Heart right ventricle (tissue), 16 donors: ENCODE data around the gene RELL2. TPM values are rescaled to one million over a fixed set of nuclear protein-coding genes. Genes with fewer than 3 reads are reported as not detected.

Experiments used
- ATAC-seq, 8 donors: fragments of 200-7000 bp; cut with Tn5 transposase; one replicate each; pipeline ENCODE4 v1.9.1; 2020; ENCODE audit warnings: mild to moderate bottlenecking in 8 of 8, moderate library complexity in 8 of 8, moderate number of reproducible peaks in 1 of 8
- DNase-seq, 2 donors: peaks; one replicate each; pipeline ENCODE4 v3.0.0-alpha.2; 2020
- H3K27ac ChIP-seq, 10 donors: fragments of 200-600 bp; sonication (generic) in 2 of 10; one replicate each; pipeline versions ENCODE4 v1.5.0 to v1.8.0; 2020 to 2022; ENCODE audit warnings: mild to moderate bottlenecking in 3 of 10
- H3K27me3 ChIP-seq, 7 donors: fragments of 200-600 bp; one replicate each; pipeline ENCODE4 v1.8.0; 2021 to 2022; ENCODE audit warnings: mild to moderate bottlenecking in 2 of 7
- H3K36me3 ChIP-seq, 9 donors: fragments of 200-600 bp; sonication (generic) in 1 of 9; one replicate each; pipeline versions ENCODE4 v1.5.0 to v1.8.0; 2020 to 2022; ENCODE audit warnings: mild to moderate bottlenecking in 2 of 9
- H3K4me1 ChIP-seq, 9 donors: fragments of 200-600 bp; sonication (generic) in 1 of 9; one replicate each; pipeline versions ENCODE4 v1.5.0 to v1.8.0; 2020 to 2022; ENCODE audit warnings: mild to moderate bottlenecking in 4 of 9
- H3K4me3 ChIP-seq, 10 donors: fragments of 200-600 bp; sonication (generic) in 2 of 10; one replicate each; pipeline versions ENCODE4 v1.5.0 to v1.8.0; 2020 to 2022; ENCODE audit warnings: mild to moderate bottlenecking in 7 of 10, moderate library complexity in 2 of 10
- H3K9me3 ChIP-seq, 11 donors: fragments of 200-600 bp in 10 of 11; sonication (generic) in 2 of 11; one replicate each; pipeline versions ENCODE4 v1.5.0 to v1.8.0; 2013 to 2022; ENCODE audit warnings: mild to moderate bottlenecking in 2 of 11, control low read depth in 1 of 11, moderate library complexity in 1 of 11
- CTCF ChIP-seq, 9 donors: fragments of 200-600 bp; sonication (generic) in 2 of 9; IDR thresholded peaks; one replicate each; pipeline versions ENCODE4 v1.5.0 to v1.8.0; 2021 to 2022; ENCODE audit warnings: antibody characterized with exemption in 9 of 9, mild to moderate bottlenecking in 5 of 9, moderate library complexity in 1 of 9
- WGBS, 2 donors: extraction: QIAGEN DNeasy Blood & Tissue Kit; methylation state at CpG; one replicate each; pipeline ENCODE4 v1.1.7; 2013; ENCODE audit warnings: inconsistent platforms in 1 of 2; 5-methylcytosine and 5-hydroxymethylcytosine counted together
- intact Hi-C, 10 donors: fragments of 100-400 bp; cut with DNase I; formaldehyde crosslinking; loops; one replicate each; pipeline versions ENCODE4 v1.11.1 to v1.14.2; 2022
- polyA plus RNA-seq, 2 donors: library from polyadenylated mRNA; stranded (reverse); fragments of 200-250 nt; gene quantifications; one replicate each; pipeline ENCODE4 v1.2.3, GENCODE V29; 2013
- total RNA-seq, 10 donors: library from RNA; stranded (reverse); fragmentation: NEBNext Ultra II Directional in 3 of 10; extraction: Animal tissue kit (Norgen Biotek cat#: 25700) in 3 of 10; gene quantifications; one replicate each; pipeline versions ENCODE4 v1.2.1 to v1.2.4, GENCODE V29; 2021 to 2023
- donor health status: Arrhythmogenic right ventricular cardiomyopathy.
- donor health status: ischemic (EF 13 %, LVEDD 7.1; RV severe dilation, severe dysfunction).
- donor health status: healthy with polysubstance abuse.
- donor health status: DM: no; HTN: yes; CAD: no.
- donor health status: DM: no; HTN: no; CAD: no.
- donor health status: ischemic (EF 25% LVEDD 6.9; RV normal size, moderate dysfunction).
- donor health status: ischemic (EF 25% LVEDD 5.7; RV mildly dilated, moderate dysfunction).
- donor health status: healthy.
- donor health status: DM: yes; HTN: yes; CAD: no.
- donor health status: Ischemic cardiomyopathy.
- donor health status: ischemic (EF 35%, LVEDD 5.7; RV mildly dilated, moderate dysfunction).
- donor health status: nonischemic (EF 11% LVEDD 7.7; RV severe dilation, severe dysfunction).
- donor health status: DM: yes; HTN: yes; CAD: no.
- donor health status: PGD.
- donor health status: ischemic (EF 29% LVEDD 5.4; RV normal size, mild dysfunction).
- donor health status: nonischemic (EF 23%, LVEDD 6.1; RV moderate dilation, normal function).

RELL2 gene
- total and polyA plus RNA-seq, 12 donors = 0.33 to 3.2 (median 0.64) TPM

GRCh38 chr5:141617682-141618029 is 19.1 kb upstream of the RELL2 start:
- peaks cover 0 to 66% (median 44%) of the 10 kb centered on the region in 9 donors for H3K4me1 ChIP-seq
- DNase-seq = no peak
- H3K36me3 ChIP-seq = peaks cover 0 to 31% (median 18%) of the 10 kb centered on the region in 9 donors
- H3K27me3 ChIP-seq = no peaks in the 10 kb centered on the region
- no peak for TF ChIP-seq CTCF (IDR thresholded peaks at IDR 0.05)
- peak overlapping the region; percentile 86 to 99 (median 96) for H3K27ac ChIP-seq
- ATAC-seq = no peak
- peak overlapping the region; percentile 62 to 99 (median 94) for H3K4me3 ChIP-seq
- intact Hi-C loops = loop anchor here in 2 of 10 donors (2.0 kb wide), 1 partner anchor 25 kb away; no protein-coding TSS in a partner anchor
- 6 to 13% methylated on average over 9 of the region's 9 CpGs for WGBS, 2 donors
- no peaks in the 10 kb centered on the region for H3K9me3 ChIP-seq

DNA sequence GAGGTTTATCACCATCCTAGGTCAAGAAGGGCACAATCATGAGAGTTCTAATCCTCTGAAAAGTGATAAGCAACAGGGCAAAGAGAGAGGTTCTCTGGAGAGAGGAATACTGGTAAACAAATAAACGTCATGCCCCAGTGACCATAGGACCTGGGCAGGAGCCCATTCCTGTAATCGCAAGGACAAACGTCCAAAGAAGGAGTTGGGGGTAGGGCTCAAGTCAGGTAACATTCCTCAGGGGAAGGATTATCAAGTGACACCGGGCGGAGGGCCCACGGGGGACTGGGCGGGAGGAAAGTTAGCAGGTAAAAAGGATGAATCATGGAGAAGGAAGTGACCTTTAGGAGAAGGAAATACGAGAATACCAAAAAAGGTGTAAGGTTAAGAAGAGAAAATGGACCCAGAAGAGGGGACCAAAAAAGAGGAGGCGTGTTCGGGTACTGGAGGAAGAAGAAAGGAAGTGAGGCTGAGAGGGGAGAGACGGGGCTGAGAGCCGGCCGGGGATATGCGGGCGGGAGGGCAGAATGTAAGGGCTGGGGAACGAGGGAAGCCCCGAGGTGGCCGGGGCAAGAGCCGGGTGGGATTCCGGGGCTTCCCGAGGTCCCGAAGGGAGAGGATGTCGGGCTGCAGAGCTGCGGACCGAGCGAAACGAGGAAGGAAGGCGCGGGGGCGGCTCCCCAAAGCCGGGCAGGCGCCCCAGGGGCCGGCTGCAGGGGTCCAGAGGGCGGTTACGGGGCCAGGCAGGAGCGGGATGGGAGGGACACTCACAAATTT is 18.6 kb upstream of the RELL2 start:
- Histone ChIP-seq H3K36me3 (peaks cover 0 to 36% (median 18%) of the 10 kb centered on the region in 9 donors), H3K9me3 (no peaks in the 10 kb centered on the region), H3K27me3 (no peaks in the 10 kb centered on the region), H3K4me1 (peaks cover 0 to 64% (median 38%) of the 10 kb centered on the region in 9 donors), H3K4me3 (peak overlapping the region; percentile 62 to 99 (median 94)), H3K27ac (peak overlapping the region; percentile 86 to 99 (median 96))
- DNase-seq (peak; percentile 29 to 62), ATAC-seq (peak; percentile 32 to 50 (median 46))
- no peak for TF ChIP-seq CTCF (IDR thresholded peaks at IDR 0.05)
- intact Hi-C loops = loop anchor here in 2 of 10 donors (2.0 kb wide), 1 partner anchor 25 kb away; no protein-coding TSS in a partner anchor
- 0 to 1% methylated on average over 31 to 36 of the region's 36 CpGs for WGBS, 2 donors

GRCh38 chr5:141618804-141619554 is 17.8 kb upstream of the RELL2 start, which contains the start of gene DIAPH1:
Gene DIAPH1, minus strand, starts transcription at chr5:141619000. Its CDS starts 86 bp downstream, at chr5:141618914.
- no peaks in the 10 kb centered on the region for H3K9me3 ChIP-seq
- TF ChIP-seq CTCF (IDR thresholded peaks at IDR 0.05) = peak; percentile 97 to 99 (median 99)
- peaks cover 0 to 44% (median 22%) of the 10 kb centered on the region in 9 donors for H3K36me3 ChIP-seq
- DNase-seq = peak; percentile 96
- intact Hi-C loops = loop anchor here in 8 of 10 donors (1.0 to 2.0 kb wide), 4 partner anchors 24 to 27 kb away; no protein-coding TSS in a partner anchor
- peak; percentile 95 to 97 (median 96) for ATAC-seq
- H3K4me1 ChIP-seq = peaks cover 0 to 63% (median 31%) of the 10 kb centered on the region in 9 donors
- H3K4me3 ChIP-seq = peak within 1 kb of the TSS; percentile 62 to 99 (median 94)
- WGBS, 2 donors = 2% methylated on average over 64 to 70 of the region's 70 CpGs
- H3K27ac ChIP-seq = peak within 1 kb of the TSS; percentile 86 to 99 (median 96)
- H3K27me3 ChIP-seq = no peaks in the 10 kb centered on the region

GRCh38 chr5:141623186-141623585 is 13.6 kb upstream of the RELL2 start:
- no peak for ATAC-seq

More at GRCh38 chr5:141623186-141623585, 13.6 kb upstream of the RELL2 start:
- Histone ChIP-seq H3K27me3 (no peaks in the 10 kb centered on the region), H3K36me3 (peaks cover 0 to 86% (median 48%) of the 10 kb centered on the region in 9 donors), H3K4me3 (no peak overlapping the region), H3K9me3 (no peaks in the 10 kb centered on the region), H3K4me1 (peaks cover 0 to 23% (median 6%) of the 10 kb centered on the region in 9 donors), H3K27ac (peak overlapping the region in 3 of 10 donors; percentile 16 to 59 (median 44))
- DNase-seq = no peak
- TF ChIP-seq CTCF (IDR thresholded peaks at IDR 0.05) = no peak
- intact Hi-C loops = no loop called here
